Fibroblast of skin of abdomen (primary cell): ENCODE measurements around the gene FOXN1.

Experiments used
- DNase-seq: peaks from one replicate; pipeline ENCODE4 v3.0.0-alpha.2; 2013

FOXN1 gene

DNA sequence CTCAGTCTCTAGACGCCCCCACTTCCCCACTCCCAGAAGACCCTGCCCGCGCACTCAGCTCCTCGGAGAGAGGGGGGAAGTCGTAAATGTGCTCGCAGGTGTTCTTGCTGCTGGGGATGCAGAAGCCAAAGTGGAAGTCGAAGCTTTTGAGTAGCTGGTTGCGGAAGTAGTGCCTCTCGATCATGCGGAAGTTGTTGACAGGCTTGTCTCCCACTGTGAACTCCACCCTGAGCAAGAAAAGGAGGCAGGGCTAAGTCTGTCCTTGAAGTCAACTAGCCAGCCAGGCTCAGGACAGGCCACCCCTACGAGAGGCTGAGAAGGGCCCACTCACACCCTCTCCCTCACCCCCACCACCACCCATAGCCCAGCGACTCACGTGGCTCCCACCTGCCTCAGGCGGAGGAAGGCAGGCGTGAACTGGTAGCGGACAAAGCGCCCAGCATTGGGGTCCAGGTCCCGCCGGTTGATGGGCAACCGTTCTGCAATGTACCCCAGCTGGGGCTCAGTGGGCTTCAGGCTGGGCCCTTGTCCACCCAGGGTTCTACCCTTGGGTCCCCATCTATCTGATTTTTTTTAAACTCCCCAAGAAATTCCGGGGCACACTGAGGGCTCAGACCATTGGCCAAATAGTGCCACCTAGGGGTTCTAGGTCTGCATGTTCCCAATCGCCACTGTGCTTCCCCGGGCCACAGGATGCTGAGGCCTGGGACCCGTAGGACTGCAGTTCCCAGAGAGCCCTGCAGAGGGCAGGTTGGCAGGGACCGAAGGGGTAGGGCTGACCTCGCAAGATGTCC is 41.7 kb downstream of the FOXN1 start:
- peak; percentile 50 for DNase-seq

DNA sequence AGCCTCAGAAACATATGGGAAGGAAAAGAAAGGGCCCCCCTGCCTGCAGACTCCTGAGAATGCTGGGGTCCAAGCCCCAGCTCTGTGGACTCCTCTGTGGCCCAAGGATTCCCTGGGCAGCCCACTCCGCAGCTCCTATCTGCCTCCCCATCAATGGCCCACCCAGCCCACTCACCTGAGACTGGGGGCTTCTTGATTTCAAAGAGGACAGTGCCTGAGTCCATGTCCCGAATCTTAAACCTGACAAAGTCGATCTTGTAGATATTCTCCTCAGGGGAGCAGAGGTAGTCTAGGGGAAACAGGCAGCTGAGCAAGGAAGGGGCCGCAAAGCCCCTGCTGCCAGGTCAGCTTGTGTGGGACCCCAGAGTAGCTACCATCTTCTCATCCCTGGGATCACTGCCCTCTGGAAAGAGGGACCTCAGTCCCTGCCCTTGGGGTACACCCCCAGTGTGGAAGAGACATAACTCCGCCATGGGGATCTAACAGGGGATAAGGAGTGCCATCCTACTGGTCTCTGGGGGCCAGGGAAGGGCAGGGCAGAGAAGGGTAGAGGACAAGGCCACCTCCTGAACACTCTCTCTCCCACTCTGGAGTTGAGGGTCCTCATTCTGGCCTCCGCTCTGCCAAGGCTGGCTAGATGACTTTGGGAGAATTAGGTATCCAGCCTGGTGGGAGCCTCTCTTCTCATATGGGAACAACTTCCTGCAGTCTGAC is 42.4 kb downstream of the FOXN1 start:
- no peak for DNase-seq

DNA sequence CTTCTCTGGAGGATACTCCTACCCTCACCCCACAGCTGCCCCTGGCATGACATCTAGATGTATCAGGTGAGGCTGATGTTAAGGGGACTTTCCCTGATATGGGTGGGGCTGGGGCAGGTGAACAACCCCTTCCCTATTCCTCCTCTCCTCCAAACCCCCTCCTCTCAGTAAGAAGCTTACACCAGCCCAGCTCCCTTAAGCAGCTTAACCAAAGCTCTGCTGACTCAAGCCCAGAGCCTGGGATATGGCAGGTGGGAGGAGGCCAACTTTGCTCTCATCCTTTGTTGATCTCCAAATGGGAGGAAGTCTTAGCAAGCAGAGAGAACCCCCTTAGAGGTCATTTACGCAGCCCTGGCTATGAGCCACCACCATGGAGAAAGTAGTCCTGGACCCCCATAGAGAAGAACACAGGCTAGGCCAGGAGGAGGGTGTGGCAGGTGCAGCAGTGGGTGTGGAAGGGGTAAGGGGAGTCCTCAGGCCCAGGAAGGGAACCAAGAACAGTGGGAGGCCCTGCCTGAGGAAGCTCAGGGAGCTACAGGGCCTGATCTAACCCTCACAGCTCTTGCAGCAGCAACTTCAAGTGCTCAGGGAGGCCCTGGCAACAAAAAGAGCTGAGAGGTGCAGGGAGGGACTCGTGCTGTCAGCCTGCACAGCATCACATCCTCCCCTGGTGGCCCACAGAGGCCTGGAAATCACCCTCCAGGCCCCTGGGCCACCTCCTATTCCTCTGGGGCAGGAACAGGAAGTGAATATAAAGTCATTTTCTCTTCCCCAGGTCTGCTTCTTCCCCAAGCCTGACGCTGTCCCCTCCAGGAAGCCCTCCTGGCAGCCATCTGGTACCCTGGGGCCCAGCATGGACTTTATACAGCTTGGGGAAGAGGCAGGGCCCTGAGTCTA is 43.3 kb downstream of the FOXN1 start:
- DNase-seq = no peak

DNA sequence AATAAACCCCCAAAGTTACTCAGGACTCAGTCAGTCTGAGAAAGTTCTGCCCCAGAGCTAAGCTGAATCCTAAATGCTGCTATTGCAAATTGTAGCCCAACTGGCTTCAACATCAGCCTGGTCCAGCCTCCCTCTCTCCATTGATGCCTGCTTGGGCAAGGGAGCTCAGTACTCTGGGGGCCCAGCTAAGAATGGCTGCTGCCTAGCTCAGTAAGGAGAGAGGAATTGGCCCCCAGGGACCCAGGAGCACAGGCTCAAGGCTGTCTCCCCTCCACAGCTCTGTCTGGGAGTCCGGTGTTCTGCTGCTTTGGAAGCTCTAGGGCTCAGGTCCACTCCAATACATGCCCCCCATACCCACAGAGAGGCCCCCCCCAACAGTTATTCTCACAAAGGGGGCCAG is 44.7 kb downstream of the FOXN1 start:
- no peak for DNase-seq

DNA sequence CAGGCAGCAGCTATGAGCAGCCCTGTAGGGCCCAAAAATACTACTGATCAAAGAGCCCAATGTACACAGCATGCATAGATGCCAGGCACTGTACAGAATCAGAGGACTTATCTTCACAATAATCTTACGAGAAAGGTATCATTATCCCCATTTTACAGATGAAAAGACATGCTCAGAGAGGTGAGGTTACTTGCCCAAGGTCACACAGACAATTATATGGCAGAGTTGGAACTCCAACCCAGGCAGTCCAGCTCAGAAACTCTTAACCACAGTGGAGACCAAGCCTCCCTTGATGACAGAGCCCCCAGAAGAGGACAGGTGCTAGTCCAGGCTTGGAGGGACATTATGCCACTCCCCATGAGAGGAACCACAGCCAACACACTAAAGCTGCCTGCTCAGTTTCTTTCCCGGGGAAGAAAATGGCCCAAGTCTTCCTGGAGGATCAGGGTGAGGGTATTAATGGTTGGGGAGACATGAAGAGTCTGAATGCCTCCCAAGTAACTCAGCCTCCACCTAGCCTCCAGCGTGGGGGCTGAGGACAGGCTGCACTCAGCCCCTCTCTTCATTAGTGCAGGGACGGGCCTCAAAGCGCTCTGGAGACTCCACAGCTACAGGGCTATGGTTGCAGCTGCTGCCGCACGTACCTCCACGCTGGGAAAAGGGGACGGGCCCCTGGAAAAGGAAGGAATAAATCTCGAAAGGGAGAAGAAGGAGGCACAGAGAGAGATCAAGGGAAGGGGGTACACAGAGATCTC is 45.5 kb downstream of the FOXN1 start:
- DNase-seq = peak; percentile 13

DNA sequence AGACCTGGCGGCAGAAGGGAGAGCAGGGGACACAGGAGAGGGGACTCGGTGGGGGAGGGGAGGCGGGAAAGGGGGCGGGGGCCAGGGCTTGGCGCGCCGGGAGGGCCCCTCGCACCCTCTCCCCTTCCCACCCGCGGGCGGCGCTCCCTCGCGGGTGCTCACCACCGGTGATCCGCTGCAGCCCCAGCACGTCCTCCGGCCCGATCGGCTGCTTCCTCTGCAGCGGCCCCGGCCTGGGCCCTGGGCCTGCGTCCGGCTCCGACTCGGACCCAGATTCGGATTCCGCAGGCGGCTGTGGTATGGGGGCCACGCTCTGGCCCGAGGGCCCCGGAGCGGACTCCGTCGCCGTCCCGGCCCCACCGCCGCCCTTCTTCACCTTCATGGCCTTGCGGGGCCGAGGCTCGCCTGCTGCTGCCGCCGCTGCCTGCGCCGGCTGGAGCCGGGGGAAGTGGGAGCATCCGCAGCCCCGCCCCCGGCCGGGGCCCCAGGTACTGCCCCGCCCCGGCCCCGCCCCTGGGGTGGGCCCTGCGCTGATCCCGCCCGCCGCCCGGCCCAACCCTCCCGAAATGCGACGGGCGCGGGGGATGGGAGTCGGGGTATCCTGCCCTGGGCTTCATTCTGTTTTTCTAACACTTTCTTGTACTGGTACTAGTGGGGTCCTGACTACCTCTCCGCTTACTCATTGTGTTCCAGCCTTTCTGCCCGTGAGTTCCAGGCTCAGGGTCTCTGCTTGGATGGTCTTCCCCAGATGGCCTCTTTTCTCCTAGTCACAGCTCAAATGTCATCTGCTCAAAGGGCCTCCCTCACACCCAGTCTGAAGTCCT is 46.2 kb downstream of the FOXN1 start, which contains the start of gene UNC119:
TSS of gene UNC119 (minus strand) at position 449 of the 824 bp plus-strand sequence. CDS start at position 382, 67 bp downstream.
- peak; percentile 71 for DNase-seq

DNA sequence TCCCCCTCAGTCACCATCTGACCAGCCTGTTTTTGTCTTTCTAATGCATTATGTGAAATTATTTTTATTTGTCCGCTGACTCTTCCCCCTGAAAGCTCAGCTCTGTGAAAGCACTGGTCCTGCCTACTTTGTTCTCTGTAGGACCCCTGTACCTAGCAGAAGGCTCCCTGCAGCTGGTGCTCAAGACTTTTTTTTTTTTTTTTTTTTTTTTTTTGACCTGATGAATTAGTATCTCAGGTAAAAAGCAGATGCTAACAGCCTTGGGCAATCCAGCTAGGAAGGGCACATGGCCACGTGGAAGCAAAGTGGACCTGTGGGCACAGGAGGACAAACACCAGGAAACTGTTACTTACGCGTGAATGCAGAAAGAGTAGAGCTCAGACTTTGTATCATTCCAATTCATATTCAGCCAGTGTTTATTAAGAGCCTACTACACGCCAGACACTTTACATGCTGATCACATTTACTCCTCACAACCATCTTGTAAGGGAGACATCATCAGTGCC is 46.9 kb downstream of the FOXN1 start:
- no peak for DNase-seq

DNA sequence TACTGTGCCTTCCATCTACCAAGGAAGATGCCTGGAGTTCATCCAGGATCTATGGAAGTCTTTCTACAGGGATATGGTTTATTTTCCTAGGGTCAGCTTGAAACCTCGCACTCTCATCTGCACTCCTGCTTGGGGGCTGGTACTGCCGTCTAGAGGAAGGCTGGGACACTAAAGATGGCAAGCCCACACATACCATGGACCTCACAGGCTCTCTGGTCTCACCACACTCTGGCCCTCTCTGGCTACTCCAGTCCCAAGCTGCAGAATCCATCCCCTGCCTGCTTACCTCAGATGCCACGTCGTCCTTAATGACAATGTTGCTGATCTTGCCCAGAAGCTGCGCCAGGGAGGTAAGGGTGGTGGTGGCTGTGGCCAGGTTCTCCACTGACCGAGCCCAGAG is 48.4 kb downstream of the FOXN1 start:
- no peak for DNase-seq

DNA sequence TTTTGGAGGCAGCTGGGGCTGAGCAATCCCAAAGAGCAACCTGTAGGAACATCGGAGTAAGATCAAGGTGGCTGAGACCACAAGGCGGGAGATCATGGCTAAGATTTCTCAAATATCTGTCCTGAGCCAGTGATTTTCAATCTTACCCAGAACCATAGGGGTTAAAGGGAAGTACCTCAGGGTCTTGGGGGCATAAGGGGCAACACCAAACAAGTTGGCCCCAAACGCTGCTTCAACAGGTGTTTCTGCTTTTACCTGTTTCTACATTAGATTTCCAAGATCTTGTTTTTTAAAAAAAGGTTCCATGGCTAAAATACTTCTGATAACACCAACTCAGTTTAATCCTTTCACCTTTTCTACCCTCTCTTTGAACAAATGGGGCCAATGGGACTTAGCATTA is 48.9 kb downstream of the FOXN1 start:
- no peak for DNase-seq

DNA sequence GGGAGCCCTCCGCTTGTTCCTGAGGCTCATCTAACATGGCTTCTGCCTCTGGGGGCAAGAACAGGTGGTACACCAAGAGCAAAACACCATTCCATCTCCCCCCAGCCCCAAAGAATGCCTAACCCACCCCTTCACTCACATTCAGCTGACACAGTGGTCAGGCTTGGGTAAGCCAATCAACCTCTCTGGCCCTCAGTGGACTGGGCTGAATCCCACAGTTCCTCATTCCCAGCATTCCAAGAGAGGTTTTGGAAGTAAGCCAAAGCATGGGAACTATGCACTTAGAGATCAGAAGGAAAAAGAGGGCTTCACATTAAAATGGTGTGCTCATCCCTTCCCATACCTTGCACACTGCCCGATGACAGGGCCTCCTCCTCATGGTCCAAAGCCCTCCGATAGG is 57.3 kb downstream of the FOXN1 start:
- peak; percentile 77 for DNase-seq

DNA sequence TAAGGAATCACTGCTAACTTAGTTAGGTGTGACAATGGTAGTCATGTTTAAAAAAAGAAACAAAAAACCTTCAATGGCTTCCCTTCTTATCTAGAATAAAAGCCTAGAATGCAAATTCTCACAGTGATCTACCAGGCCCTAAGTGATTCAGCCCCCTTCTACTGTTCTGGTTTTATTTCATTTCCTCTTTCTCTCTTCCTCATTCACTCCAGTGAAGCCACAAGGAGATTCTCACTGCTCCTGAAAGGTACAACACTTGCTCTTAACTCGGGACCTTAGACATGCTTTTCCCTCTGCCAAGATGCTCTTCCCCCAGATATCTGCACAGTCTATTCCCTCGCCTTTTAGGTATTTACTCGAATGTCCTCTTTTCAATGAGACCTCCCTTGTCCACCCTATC is 61.5 kb downstream of the FOXN1 start:
- DNase-seq = no peak

DNA sequence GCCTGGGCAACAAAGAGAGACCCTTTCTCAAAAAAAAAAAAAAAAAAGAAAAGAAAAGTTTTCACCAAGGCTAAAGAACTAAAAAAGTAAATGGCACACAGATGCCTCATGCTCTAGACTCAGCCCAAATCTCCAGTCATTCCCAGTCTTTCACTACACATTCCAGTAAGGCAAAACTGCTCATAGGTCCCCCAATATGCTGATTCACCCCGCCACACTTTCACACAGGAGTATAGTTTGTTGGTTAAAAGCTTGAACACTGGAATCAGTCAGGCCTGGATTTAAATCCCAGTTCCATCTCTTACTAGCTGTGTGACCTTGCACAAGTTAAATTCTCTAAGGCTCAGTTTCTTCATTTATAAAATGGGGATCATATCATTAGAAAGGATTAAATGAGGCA is 63.3 kb downstream of the FOXN1 start:
- no peak for DNase-seq

DNA sequence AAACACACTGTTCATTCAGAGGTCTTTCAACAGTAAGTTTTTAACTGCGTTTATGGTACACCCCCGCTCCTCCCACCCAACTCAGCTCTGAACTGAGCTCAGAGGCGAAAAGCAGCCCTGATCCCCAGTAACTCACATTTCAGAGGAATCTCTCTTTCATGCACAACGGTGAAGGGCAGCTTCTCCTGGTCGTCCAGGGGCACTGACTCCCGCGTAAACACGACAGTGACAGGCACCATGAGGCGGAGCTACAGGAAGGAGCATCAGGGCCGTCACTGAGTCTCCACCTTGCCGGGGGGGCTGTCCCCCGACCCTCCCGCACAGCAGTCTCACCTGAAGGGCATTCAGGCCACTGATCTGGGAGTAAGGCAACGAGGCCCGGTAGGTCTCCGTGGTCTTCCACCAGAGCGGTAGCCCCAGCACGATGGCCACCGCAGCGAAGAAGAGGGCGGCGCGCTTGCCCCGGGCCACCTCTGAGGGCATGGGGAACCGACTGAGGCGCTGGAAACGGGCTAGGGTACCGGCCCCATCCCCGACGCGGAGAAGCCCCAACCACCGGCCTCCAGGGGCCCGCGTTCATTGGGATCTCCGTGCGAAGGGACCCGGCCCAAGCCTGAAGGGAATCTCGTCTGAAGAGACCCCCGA is 64.7 kb downstream of the FOXN1 start:
- no peak for DNase-seq

DNA sequence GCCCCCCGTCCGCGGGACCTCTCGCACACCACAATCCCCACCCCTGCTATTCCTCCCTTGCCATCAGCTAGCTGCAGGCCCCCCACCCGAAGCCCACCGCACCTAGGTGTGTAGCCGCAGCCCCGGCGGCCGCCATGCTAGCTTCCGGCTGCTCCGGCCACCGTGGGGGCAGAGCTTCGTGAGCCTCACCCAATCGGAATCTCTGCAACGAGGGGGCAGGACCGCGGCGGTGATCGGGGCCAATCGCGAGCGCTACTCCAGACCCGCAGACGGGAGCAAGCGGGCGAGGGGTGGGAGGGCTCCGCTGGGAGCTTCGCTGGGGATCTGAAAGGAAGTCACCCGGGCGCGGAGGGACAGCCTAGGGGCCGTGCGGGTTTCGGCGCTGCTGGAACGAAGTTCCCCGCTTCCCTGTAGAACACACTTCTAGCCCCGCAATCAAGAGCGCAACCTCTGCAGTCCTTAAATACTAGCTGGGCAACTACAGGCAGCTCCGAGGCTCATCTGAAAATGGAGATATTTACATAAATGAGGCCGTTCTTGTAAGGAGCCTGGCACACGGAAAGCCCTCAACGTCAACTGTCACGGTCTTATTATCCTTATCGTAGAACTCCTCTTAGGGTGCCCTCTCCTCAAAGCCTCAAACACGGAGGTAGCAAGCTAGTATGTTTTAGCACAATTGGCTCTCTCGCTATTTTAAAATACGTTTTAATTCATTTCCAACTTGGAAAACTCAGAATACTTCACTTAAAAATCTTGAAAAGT is 65.4 kb downstream of the FOXN1 start, which contains the start of gene PIGS:
TSS of gene PIGS (minus strand) at position 164 of the 762 bp plus-strand sequence. CDS start at position 136, 28 bp downstream.
- DNase-seq = peak; percentile 87

DNA sequence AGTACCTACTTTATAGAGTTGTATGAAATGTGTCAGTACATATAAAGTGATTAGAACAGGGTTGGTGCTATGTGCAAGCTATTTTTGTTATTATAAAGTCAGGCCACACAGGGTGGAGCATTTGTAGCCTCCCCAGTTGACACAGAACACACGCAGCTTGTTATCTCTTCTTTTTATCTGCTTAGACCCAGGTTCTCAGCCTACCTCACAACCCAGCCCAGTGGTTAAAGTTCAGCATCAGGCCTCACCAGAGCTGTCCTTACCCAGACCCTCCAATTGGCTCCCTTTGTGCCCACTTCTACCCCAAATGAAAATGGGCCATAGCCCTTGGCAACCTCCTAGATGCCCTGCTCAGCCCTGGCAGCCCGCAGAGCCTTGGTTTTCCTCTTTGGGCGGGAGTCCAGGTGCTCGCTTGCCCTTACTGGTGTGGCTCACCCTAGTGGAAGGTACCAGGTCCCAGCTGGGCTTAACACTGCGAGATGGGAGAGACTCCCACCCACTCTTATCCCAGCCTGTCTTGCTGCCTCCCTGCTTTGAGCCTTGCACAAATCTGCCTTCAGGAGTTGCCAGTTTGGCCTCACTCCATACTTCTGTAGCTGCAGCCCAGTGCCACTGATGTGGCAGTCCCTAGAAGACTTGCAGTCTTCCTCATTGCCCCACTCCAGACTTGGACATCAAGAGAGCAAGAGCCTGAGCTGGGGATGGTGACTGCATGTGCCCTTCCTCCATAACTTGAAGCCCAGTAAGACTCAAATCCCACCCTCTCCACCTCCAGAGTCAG is 66.3 kb downstream of the FOXN1 start:
- DNase-seq = no peak

DNA sequence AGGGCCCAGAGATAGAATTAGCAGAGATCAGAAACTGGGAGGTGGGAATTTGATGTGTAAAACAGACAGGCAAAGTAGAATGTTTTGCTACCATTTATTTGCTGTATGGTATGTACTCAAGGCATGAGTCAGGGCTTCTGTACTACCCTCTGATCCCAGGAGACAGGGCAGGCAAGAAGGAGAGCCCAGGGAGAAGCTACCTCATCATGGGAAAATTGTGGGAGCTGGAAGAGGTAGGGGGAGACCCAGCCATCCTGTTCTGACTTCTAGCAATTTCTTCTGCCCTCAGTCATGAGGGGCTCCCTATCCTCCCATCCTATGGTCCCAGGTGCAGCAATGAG is 66.9 kb downstream of the FOXN1 start:
- no peak for DNase-seq

DNA sequence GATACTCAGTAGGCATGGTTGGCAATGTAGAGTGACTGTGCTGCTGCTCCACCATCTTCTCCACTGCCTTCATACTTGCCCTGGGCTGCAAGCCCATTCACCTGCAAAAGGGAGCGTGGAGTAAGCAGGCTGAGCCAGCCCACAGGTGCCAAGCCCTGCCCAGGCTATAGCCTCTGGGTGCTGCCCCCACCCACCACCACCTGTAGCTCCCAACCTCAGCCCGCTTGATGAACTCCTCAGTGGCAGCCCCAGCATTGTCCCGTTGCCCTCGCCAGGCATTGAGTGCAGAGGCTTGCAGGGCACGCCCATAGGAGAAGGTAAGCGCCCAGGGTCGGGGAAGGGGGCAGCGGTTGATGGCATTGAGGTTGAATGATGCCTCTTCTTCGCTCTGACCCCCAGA is 67.4 kb downstream of the FOXN1 start:
- DNase-seq = no peak

DNA sequence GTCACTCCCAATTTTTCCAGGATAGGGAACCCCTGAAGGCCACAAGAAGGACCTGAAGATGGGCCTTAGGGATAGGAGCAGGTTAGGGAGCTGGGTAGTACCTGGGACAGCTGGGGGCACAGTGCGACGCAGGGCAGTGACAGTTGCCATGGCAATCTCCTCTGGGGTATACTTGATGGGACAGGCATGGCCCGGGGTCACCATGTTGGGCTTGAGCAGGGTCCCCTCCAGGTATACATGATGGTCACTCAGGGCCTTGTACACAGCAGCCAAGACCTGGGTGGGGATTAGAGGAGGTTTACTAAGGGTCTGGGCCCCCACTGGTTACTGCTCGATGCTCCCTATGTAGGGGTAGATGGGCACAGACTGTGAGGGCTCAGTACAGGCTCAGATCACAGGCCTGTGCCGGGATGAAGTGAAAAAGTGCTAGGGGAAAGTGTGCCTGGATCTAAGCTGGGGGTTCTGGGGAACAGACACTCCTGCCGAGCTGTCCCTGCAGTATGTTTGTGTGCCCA is 67.9 kb downstream of the FOXN1 start:
- no peak for DNase-seq

DNA sequence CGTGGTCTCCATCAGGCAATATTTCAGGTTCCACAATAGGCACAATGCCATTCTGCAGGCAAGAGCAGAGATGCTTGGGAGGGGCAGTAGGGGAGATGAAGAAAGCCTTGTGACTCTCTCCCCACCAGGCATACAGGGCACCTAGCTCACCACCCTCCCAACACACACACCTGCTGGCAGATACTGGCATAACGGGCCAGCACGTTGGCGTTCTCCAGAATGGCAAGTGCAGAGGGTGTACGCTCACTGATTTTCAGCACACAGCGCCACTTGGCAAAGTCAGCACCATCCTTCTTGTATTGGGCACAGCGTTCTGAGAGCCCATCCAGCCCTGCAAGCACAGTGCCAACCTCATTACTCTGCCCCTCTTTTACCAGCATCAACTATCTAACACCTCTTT is 68.4 kb downstream of the FOXN1 start:
- no peak for DNase-seq
